Fibroblast of villous mesenchyme (primary cell): Measurements from ENCODE around the gene TBC1D22B. TPM values are rescaled to one million over a fixed set of nuclear protein-coding genes. Genes with fewer than 3 reads are reported as not detected.
"Not testable (repeated sequence)": the region's sequence is repeated elsewhere in the genome, so short reads cannot be mapped to it uniquely, and the experiment has no call there.

ENCODE experiments used
- DNase-seq: peaks from one replicate; pipeline ENCODE4 v3.0.0-alpha.2; 2010; ENCODE audit warnings: low read depth
- H3K4me3 ChIP-seq: 2 replicates; pipeline ENCODE4 v1.5.1; 2011; ENCODE audit warnings: low read depth, mild to moderate bottlenecking, low read length
- CTCF ChIP-seq: IDR thresholded peaks from 2 replicates; pipeline ENCODE4 v1.5.1; 2012; ENCODE audit warnings: low read depth, mild to moderate bottlenecking, low read length; ENCODE audit not compliant: insufficient read depth
- total RNA-seq: library from RNA; depleted of rRNA; stranded (reverse); fragments of >200 nt; gene quantifications from 2 replicates; pipeline ENCODE4 v1.2.3, GENCODE V29; 2012

The TBC1D22B gene
- total RNA-seq, 1 donor, result 10.8 TPM

DNA sequence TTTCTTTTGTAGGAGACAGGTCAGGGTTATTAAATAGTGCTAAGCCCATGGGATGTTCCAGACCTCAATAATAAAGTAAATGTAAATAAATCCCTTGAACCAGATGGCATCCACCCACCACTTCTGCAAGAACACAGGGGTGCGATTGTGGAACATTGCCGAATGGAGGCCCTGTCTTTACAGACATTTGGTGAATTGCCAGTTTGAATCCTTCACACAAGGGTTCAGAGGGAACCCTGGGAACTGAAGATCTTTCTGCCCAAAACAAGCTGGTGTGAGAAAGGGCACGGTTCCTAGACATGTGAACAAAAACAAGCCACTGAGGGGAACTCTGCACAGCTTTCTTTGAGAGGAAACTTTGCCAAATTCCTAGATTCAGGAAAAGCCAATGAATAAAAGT is 66.0 kb downstream of the TBC1D22B start:
- no peak for TF ChIP-seq CTCF
- peak; percentile 88 for DNase-seq
- H3K4me3 ChIP-seq, result no peak overlapping the region

GRCh38 chr6:37324131-37325033 is 66.8 kb downstream of the TBC1D22B start:
- TF ChIP-seq CTCF, result no peak

DNA sequence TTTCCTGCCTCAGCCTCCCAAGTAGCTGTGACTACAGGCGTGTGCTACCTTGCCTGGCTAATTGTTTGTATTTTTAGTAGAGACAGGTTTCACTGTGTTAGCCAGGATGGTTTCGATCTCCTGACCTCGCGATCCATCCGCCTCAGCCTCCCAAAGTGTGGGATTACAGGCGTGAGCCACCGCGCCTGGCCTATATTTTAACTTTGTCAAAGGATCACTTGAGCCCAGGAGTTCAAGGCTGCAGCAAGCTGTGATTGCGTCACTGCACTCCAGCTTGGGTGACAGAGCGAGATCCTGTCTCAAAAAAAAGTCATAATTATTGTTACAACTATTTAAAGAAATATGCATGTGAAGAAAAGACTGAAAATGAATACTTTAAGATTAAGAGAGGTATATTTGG is 72.8 kb downstream of the TBC1D22B start:
- not testable (repeated sequence) for DNase-seq, H3K4me3 ChIP-seq

More at GRCh38 chr6:37324131-37325033, 66.8 kb downstream of the TBC1D22B start:
- DNase-seq, result no peak
- H3K4me3 ChIP-seq, result no peak overlapping the region

DNA sequence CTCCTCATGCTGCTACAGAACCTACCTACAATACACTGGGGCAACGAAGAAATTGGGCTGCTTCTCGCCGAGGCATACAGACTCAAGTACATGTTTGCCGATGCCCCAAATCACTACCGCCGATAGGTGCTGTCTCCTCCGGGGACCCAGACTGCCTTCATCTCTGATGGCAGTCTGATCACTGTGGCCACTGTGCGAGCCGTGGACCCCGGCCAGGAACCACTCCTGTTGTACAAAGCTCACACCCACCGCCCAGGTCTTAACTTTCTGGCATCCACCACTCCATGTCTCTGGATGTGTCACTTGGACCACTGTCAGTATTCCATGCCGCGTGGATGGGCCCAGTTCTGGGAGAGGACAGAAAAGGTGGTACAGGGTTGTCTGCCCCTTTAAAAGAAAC is 73.5 kb downstream of the TBC1D22B start:
- no peak for DNase-seq
- H3K4me3 ChIP-seq, result no peak overlapping the region
- TF ChIP-seq CTCF, result no peak

DNA sequence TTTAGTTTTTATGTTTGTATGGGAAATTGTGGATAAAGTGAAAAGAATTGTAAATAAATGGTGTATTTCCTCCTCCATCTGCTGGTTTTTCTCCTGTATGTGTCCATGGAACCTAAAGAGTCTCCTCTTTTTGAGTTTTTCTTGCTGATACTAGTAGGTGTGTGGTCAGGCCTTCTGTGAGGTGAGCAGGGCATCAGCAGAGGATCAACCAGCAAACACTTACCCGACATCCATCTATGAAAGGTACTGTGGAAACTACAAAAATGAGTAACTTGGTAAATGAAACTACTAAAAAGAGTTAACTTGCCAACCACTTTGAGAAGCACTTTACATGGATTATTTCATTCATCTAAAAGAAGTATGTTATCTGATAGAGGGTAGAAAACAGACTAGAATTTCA is 75.3 kb downstream of the TBC1D22B start:
- DNase-seq, result no peak
- TF ChIP-seq CTCF, result no peak
- no peak overlapping the region for H3K4me3 ChIP-seq

DNA sequence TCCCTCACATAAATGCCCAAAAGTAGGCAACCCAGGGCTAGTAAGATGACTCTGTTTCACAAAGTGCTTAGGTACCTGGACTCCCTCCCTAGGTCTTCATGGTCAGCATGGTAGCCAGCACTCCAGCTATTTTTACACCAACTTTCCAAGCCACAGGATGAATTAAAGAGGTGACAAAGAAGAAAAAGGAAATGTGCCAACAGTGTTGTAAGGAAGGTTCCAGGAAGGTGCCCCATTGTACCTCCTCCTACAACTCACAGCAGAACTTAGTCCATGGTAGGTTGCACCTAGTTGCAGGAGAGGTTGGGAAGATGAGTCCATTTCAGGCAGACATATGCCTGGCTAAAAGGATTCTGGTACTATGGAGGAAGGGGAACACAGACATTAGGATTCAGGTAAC is 76.5 kb downstream of the TBC1D22B start:
- no peak for TF ChIP-seq CTCF
- DNase-seq, result no peak
- H3K4me3 ChIP-seq, result no peak overlapping the region

- DNase-seq, H3K4me3 ChIP-seq: not testable (repeated sequence)
Measured at GRCh38 chr6:37338317-37338716, 80.7 kb downstream of the TBC1D22B start.

- no peak for TF ChIP-seq CTCF
- no peak overlapping the region for H3K4me3 ChIP-seq
- no peak for DNase-seq
Measured at GRCh38 chr6:37338745-37339255, 81.2 kb downstream of the TBC1D22B start.
